HG03064 (cell line): ENCODE data around the gene GRAMD1B.
A peak's percentile ranks its signal among the peaks of the same experiment; 100 is the strongest.
"Not testable (repeated sequence)": the region's sequence is repeated elsewhere in the genome, so short reads cannot be mapped to it uniquely, and the experiment has no call there.

Experiments used
- ATAC-seq: cut with Tn5 transposase; IDR thresholded peaks from one replicate; pipeline ENCODE4 v1.9.1; 2021; ENCODE audit warnings: low read depth; ENCODE audit not compliant: unreplicated experiment

Gene GRAMD1B

DNA sequence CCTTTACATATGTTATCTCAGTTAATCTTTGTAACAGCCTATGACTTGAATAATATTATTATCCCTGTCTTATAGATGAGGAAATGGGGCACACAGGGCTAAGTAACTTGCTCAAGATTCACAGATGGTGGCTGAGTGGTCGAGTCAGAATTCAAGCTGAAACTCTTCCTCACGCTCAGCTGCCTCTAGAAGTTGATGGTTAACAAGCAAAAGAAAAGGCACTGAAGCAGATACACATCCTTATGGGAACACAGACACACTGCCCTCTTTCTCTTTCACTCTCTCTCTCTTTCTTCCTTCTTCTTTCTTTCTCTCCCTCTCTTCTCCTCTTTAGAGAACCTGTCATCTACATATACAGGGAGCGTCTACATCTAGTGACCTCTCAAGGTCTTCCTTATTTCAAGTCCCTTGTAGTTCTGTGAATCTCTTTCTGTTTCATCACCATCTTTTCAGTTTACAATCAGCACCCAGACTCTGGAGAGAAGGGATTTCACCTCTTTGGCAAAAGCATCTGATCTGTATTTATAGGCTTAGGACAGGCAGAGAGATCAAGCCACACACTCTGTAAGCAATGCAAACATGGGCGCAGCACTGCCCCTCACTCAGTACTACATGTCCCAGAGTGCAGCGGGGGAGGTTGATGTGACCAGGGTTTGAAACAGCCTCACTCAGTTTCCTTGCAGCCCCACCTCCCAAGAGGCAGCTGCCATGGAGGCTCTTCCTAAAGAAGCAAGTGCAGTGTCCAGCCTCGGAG is 75.7 kb downstream of the GRAMD1B start:
- peak; percentile 75 for ATAC-seq

DNA sequence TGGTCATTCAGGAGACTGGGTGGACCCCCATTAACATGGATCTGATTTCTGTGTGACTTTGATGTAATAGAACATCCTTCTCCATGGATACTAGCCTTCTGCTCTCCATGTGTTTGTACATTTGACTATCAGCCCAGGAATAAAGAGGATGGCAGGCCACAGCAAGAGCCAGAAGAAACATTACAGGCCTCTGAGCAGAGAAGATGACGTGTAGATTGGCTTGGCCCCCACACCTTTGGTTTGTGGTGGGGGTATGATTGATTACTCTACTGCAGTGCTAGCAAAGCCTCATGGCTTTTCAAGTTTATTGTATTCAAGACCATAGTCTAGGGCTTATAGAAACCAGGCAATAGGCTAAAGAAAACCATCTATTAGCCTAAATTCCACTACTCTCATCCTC is 77.0 kb downstream of the GRAMD1B start:
- no peak for ATAC-seq

DNA sequence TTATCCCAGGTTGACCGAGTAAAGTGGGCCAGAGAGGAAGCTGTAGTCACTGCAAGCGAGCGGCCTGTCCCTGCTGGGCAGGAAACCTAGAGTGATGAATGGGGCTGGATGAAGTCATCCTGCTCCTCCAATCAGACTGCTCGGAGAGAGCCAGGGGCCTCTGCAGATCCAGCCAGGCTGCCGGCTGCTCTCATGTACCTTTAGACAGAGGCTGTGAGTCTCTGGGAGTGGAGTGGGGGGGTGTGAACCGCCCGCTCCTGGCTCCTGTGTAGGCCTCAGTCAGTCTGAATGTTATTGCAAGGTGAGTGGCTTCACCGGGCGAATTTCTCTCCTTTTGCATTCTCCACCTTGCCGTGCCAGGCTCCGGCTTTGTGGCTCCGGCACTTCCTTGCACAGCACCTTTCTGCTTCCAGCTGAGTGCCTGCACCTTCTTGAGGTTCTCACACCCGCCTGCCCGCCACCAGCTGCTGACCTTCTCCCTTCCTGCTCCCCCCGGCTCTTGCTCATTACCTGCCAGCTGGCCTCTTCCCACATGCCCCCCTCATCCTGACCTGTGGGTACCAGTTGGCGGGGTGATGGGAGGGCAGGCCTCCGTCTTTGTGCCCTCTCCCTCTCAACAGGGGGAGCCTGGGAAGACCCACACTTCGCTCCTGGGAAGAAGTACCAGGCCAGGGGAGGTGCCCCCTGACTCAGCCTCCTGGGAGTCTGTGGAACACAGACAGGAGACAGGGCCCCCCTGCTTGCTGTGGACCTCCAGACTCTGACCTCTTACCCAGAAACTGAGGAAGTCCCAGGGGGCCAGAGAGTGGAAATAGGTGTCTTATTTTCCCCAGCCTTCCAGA is 79.9 kb downstream of the GRAMD1B start:
- ATAC-seq, result no peak

DNA sequence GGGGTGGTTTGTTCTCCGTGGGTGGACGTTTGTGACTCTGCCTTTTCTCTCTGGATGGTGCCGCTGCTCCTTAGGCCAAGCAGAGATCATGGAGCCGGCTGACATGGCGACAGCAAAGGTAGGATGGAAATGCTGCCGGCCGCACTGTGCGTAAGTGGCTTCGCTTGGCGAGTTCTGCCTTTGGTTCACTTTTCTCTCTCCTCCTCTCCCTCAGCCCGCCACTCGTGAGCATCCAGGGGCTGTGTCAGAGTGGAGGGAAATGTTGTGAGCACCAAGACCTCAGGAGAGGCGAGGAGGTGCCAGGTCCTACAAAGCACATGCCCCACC is 80.5 kb downstream of the GRAMD1B start:
- no peak for ATAC-seq

DNA sequence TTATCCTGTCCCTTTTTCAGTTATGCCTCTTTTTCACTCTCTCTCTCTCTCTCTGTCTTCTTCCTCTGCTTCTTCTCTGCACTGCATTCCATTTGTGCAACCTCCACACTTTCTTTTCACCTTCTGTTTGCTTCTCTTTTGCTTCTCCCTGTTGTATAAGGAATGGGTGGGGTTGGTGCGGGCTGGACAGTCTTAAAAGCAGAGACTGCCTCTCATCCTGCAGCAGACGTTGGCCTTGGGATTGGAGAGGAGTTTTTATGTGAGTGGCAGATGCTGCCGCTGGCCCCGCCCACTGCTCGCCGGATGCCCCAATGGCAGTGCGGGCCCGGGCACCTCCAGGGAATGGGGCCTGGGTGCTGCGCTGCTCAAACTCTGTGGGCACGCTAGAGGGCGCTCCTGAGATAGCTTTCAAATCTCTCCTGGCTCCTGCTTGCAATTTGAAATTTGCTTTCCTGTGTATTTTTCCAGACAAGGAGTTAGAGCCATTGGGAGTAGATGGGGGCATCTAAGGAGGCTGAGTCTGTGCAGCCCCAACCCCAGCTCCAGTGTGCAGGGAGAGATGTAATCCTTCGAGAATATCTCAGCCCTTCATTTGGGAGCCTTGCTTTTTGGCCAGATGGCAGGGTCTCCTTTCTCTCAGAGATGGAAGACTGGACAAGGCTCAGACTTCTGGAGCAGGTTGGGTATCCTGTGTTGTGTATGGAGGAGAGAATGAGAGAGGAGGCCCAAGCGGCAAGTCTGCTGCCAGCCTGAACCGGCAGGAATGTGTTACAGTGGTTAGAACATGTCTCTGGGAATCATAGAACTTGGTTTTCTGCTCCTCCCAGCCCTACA is 81.2 kb downstream of the GRAMD1B start:
- ATAC-seq, result no peak

DNA sequence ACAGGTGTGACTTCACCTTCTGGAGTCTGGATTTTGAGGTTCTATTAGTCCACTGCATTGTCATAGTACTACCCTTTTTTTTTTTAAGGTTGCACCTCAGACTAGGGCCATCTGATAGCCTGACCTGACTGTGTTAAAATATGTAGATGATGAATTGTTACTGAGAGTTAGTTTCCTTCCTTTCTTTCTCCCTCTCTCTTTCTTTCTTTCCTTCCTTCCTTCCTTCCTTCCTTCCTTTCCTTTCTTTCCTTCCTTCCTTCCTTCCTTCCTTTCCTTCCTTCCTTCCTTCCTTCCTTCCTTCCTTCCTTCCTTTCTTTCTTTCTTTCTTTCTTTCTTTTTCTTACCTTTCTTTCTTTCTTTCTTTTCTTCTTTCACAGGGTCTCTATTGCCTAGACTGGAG is 83.2 kb downstream of the GRAMD1B start:
- ATAC-seq, result not testable (repeated sequence)

DNA sequence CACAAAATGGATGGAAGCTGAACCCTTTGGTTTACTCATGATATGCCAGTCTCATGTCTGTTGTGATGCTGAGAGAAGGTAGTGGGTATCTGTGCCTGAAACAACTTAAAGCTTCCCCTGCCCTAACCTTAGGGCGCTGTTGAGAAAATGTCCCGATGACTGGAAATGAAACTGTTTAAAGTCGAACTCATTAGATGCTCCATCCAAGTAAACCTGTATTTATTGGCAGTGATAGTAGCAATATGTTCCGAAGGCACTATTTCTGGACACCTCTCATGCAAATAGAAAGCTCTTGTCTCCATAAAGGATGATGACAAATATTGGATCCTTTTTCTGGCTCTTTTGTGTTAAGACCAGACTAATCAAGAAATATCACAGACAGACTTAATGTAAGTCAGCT is 86.2 kb downstream of the GRAMD1B start:
- ATAC-seq, result no peak

GRCh38 chr11:123517559-123518364 is 87.7 kb downstream of the GRAMD1B start:
- ATAC-seq, result no peak

GRCh38 chr11:123518496-123519054 is 88.5 kb downstream of the GRAMD1B start:
- ATAC-seq, result no peak

DNA sequence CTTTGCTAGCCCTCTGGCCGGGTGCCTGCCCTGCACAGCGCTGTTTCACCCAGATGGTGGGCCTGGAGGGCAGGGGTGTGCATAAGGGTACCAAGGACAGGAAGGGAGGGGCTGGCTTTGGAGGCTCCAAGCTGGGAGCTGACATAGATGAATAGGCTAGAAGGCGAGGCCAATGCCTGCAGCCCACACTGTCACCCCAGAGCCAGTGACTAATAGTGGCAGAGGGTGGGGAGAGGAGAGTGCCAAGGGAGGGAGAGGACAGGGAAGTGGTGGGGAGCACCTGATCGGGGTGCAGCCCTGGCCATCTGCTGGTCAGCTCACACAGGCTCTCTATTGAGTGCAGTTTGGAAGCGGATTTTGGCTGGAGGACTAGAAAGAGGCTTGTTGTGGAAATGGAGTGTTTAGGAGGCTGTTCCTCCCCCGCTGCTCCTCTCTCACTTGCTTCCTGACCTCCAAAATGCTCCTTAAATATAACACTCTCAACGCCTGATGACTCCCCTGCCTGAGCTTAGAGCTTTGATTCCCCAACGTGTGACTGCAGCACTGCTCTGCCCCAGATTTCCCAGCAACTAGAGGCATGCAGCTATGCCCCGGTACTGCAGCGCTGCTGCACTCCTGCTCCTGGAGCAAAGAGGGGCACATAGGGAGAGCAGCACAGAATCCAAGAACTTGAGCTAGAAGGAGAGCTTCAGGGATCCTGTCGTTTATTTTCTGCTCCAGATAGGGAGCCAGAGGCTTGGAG is 89.2 kb downstream of the GRAMD1B start:
- ATAC-seq, result no peak

DNA sequence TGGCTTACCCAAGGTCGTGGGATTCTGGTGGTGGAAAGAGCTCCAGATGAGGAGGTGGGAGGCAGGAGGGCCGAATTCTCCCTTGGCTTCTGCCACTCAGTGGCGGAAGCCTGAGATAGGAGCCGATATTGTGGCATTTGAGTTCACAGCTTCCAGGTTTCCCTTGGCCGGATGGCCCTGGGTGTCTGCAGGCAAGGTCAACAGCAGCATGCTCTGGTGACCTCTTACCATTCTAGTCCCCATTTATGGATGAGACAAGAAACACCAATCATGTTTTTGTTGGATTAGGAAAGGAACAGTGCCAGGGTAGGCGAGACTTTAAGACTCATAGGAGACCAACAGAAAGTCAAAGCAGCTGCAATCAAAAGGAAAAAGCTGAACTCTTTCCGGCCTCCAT is 89.7 kb downstream of the GRAMD1B start:
- no peak for ATAC-seq

DNA sequence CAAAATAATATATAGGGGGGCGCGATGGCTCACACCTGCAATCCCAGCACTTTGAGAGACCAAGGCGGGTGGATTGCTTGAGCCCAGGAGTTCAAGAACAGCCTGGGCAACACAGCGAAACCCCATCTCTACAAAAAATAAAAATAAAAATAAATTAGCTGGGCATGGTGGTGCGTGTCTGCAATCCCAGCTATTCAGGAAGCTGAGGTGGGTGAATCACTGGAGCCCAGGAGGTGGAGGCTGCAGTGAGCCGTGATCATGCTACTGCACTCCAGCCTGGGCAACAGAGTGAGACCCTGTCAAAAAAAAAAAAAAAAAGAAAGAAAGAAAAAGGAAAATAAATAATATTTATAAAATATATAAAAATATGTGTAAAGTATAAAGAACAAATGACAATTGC is 90.4 kb downstream of the GRAMD1B start:
- not testable (repeated sequence) for ATAC-seq

DNA sequence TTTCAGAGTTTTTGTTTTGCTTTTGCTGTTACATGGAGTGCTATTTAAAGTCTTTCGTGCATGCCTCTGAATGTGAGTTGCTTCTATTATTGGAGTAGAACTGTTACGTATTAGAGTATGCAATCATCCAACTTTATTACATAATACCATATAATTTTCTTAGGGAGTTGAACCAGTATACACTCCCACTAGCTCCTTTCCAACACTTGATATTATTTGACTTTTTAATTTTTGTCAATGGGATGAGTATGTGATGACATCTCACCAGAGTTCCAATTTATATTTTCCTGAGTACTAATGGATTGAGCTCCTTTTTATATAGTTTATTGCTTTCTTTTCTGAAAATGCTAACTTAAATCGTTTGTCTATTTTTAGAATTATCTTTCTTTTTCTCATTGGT is 90.9 kb downstream of the GRAMD1B start:
- no peak for ATAC-seq

DNA sequence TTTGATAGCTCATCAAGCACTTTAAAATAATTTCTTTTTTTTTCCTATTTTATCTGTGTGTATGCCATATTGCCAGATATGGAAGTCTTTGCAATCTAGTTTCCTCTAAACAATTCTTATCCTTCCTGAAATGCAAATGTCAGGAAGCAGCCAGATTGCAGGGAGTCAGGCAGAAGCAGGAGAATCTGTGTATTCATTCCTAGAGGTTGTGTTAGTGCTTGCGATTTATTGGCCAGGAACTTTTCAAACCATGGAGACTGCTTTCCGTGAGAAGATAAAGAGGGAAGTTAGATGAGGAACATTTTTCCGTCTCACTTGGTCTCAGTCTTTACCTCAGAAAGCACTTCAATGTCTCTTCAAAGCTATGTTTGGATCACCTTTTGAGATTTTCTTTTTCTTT is 91.9 kb downstream of the GRAMD1B start:
- ATAC-seq, result no peak

DNA sequence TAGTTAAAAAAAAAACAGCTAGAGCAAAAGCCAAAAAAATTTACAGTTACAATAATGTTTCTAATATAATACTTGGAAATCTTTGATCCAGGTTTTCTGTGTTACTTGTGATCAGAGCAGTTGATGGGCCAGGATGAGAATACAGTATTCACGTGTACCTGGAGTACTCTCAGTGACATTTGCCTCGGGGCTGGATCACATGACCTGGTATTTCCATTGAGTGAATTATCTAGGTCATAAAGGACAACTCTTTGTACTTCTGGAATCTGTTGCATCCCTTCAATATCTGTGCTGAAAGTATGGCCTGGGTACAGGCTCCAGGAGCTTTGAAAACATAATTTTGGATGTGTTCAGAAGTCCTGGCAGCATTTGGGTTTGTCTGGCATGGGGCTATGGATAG is 93.5 kb downstream of the GRAMD1B start:
- ATAC-seq, result no peak

DNA sequence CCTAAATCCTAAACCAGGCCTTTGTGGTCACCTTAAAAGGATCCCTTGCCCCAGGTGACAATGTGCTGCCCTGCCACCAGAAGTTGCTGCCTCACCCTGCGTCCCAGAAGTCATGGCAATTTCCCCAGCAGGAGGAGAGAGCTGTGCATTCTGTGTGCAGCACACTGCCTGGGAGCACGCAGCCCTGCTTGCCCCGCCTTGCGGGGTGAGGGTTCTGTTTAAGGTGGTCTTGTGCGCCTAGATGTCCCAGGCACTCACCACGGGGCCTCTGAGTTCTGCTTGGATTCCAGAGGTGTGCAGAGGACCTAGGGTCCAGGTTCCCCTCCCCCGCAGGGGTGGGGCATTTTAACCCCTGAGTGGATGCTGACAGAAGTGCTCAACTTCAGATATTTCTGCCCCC is 95.0 kb downstream of the GRAMD1B start:
- ATAC-seq, result no peak

DNA sequence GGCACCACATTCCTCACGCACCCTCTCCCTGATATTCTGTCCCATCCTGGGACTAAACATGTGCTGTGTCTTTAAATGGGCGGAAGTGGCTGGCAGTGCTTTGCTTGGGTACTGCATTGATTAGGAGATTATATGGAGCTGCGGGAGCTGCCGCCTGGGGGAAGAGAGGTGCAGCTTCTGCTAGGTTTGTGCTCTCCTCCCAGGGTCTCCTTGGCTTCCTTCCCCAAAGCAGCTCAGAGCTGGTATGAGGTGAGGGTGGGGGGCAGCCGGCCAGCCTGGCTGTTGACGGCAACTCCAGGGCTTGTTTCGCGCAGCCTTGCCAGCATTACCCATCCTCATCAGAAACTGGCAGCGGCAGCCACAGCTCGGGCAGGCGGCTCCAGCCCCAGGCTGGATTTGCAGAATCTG is 95.4 kb downstream of the GRAMD1B start:
- ATAC-seq, result no peak

GRCh38 chr11:123526027-123526805 is 96.1 kb downstream of the GRAMD1B start:
- no peak for ATAC-seq

- ATAC-seq, result no peak
Measured at GRCh38 chr11:123526918-123527317, 96.8 kb downstream of the GRAMD1B start.
